ENCODE data around the gene SCAANT1. TPM values are rescaled to one million over a fixed set of nuclear protein-coding genes. Genes with fewer than 3 reads are reported as not detected.

Gene SCAANT1
- total RNA-seq, 1 donor from 2014 or later, result not detected

DNA sequence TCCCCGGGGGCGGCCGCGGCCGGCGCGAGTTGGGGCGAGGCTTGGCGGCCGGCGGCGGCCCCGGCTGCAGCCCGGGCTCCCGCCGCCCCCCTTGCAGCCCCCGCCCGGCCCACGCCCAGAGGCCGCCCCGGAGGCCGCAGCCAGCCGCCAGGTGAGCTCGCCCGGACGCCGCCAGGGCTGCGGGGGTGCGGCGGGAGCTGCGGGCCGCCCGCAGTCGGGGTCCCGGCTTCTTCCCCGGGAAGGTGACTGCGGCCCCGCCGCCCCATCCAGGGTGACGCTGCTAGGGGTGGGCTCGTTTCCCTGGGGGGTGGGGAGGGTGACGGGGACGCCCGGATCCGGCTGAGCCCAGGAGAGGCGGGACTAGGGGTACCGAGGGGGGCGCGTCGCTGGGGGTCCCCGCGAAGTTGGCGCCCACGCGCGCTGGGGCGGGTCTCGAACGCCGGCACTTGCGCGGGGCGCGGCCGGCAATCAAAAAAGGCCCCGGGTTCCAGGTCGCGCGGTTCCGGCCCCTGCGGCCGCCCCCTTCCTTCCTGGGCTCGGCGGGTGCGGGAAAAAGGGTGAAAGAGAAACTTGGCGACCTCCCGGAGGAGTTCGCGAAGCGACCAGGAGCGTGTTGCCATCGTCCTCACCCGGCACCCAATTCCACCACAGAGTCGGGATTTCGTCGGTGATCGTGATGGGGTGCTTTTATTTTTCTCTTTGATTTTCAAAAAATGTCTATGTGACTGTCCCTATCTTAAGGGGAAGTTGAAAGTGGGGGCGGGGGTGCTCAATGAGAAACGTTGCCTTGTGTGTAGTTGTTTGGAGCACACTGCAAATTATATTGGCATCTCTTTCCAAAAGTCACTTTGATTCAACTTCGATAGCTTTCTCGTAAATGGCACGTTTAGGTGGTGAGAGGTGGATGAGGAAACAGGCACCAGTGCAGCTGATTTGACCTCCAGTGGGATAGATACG is 47.9 kb downstream of the SCAANT1 start:
- intact Hi-C loops (cut with micrococcal nuclease), result loop anchor here (1.0 to 2.0 kb wide), 2 partner anchors 47 to 159 kb away; partner anchors contain the start of gene PSMD6

GRCh38 chr3:63863150-63864007 is 48.8 kb downstream of the SCAANT1 start, which contains the start of the genes ATXN7 and THOC7:
ATXN7 (plus strand) TSS chr3:63863867; CDS start chr3:63912599, 48,732 bp downstream.
THOC7 (minus strand) TSS chr3:63863805; CDS start chr3:63863790, 15 bp downstream.
- intact Hi-C loops (cut with micrococcal nuclease), result loop anchor here (1.0 to 2.0 kb wide), 3 partner anchors 48 to 159 kb away; partner anchors contain the start of gene PSMD6

- intact Hi-C loops (cut with micrococcal nuclease), result loop anchor here (1.0 kb wide), 1 partner anchor 106 kb away; no protein-coding TSS in a partner anchor
Measured at GRCh38 chr3:63862804-63863149, 49.4 kb downstream of the SCAANT1 start.

Other genes with a start within 250 kb of the SCAANT1 start
- not detected in 2 replicates for gene C3orf49, start 93.1 kb downstream of the SCAANT1 start, total RNA-seq
- 94.8 and 98.5 TPM in 2 replicates for gene THOC7, start 48.6 kb downstream of the SCAANT1 start, total RNA-seq
- gene ATXN7, start 48.5 kb downstream of the SCAANT1 start, total RNA-seq, result 56.2 and 57.2 TPM in 2 replicates
- gene PSMD6, start 111.1 kb upstream of the SCAANT1 start, total RNA-seq, result 88.5 and 89.2 TPM in 2 replicates